Cardiac muscle cell (in vitro differentiated cells and primary cell): Measurements from ENCODE around the gene RFPL4AL1. TPM values are rescaled to one million over a fixed set of nuclear protein-coding genes. Genes with fewer than 3 reads are reported as not detected.

Experiments used
- DNase-seq, 2 donors: peaks; one replicate each; pipeline versions ENCODE4 v3.0.0 to v3.0.0-alpha.2; 2010 to 2017; ENCODE audit warnings: low read depth in 1 of 2, low spot score in 1 of 2
- H3K27ac ChIP-seq: fragments of 200-600 bp; sonication (generic); 2 replicates; pipeline ENCODE4 v1.5.1; 2016
- H3K27me3 ChIP-seq: fragments of 200-600 bp; sonication (generic); 2 replicates; pipeline ENCODE4 v1.6.0; 2016; ENCODE audit warnings: control low read depth
- H3K36me3 ChIP-seq: fragments of 200-600 bp; sonication (generic); 2 replicates; pipeline ENCODE4 v1.5.1; 2016; ENCODE audit warnings: control low read depth
- H3K4me1 ChIP-seq: fragments of 200-600 bp; sonication (generic); 2 replicates; pipeline ENCODE4 v1.8.1; 2017; ENCODE audit warnings: low read depth, mild to moderate bottlenecking, mixed run types
- H3K4me3 ChIP-seq: fragments of 200-600 bp; sonication (generic); 2 replicates; pipeline ENCODE4 v1.5.1; 2016; ENCODE audit warnings: mild to moderate bottlenecking
- H3K9me3 ChIP-seq: fragments of 200-600 bp; sonication (generic); 2 replicates; pipeline ENCODE4 v1.5.1; 2017; ENCODE audit warnings: low read depth, mild to moderate bottlenecking, control low read depth
- polyA plus RNA-seq: library from polyadenylated mRNA; unstranded; fragments of >200 nt; fragmentation: Nextera tagmentation; extraction: Ambion mirVana; gene quantifications from 2 replicates; pipeline ENCODE4 v1.2.1, GENCODE V29; 2016
- total RNA-seq: library from RNA; depleted of rRNA; stranded (reverse); fragments of >200 nt; gene quantifications from 2 replicates; pipeline ENCODE4 v1.2.3, GENCODE V29; 2016
- TF ChIP-seq, protein P1 (sequence below): IDR thresholded peaks from 2 replicates; pipeline ENCODE4 v1.5.1; 2012; ENCODE audit warnings: low read depth, mild to moderate bottlenecking, low read length

The RFPL4AL1 gene
- total and polyA plus RNA-seq, 2 experiments from 2014 or later = not detected

DNA sequence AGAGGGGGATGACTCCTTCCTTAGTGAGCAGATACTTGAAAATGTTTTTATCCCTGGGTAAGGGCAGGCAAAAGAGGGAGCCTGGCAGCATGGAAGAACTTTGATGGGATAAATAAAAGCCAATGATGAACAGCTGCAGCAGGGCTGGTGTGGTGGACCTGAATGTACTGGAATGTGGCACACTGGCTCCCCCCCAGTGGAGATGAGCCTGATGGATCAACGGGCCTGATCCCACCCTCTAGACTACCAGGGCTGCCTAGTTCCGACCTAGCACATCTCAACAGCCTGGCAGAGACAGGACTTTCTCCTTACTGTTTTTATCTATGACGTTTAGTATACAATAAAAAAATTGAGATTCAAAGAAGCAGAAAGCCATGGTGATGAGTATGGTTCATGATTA lies 42.4 kb downstream of the RFPL4AL1 start:
- Histone ChIP-seq H3K4me1 (no peaks in the 10 kb centered on the region), H3K4me3 (no peak overlapping the region), H3K9me3 (no peaks in the 10 kb centered on the region), H3K27me3 (no peaks in the 10 kb centered on the region), H3K36me3 (no peaks in the 10 kb centered on the region), H3K27ac (no peak overlapping the region)
- TF ChIP-seq, protein P1, sequence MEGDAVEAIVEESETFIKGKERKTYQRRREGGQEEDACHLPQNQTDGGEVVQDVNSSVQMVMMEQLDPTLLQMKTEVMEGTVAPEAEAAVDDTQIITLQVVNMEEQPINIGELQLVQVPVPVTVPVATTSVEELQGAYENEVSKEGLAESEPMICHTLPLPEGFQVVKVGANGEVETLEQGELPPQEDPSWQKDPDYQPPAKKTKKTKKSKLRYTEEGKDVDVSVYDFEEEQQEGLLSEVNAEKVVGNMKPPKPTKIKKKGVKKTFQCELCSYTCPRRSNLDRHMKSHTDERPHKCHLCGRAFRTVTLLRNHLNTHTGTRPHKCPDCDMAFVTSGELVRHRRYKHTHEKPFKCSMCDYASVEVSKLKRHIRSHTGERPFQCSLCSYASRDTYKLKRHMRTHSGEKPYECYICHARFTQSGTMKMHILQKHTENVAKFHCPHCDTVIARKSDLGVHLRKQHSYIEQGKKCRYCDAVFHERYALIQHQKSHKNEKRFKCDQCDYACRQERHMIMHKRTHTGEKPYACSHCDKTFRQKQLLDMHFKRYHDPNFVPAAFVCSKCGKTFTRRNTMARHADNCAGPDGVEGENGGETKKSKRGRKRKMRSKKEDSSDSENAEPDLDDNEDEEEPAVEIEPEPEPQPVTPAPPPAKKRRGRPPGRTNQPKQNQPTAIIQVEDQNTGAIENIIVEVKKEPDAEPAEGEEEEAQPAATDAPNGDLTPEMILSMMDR = no peak
- DNase-seq = no peak

DNA sequence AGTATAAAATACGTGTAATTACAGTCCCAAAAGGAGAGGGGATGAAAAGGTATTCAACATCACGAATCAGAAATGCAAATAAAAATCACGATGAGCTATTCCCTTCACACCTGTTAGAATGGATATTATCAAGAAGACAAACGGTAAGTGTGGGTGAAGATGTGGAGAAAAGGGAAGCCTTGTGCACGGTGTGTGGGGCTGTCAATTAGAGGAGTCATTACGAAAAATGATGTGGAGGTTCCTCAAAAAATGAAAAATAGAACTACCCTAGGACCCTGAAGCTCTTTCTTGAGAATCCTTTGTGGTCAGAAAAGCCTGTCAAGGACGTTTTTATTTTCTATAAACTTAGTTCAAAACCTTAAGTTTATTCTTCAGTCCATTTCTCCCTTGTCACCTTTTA lies 43.5 kb downstream of the RFPL4AL1 start:
- Histone ChIP-seq H3K27me3 (no peaks in the 10 kb centered on the region), H3K4me1 (no peaks in the 10 kb centered on the region), H3K9me3 (no peaks in the 10 kb centered on the region), H3K27ac (no peak overlapping the region), H3K36me3 (no peaks in the 10 kb centered on the region), H3K4me3 (no peak overlapping the region)
- no peak for DNase-seq
- TF ChIP-seq, protein P1 = no peak

DNA sequence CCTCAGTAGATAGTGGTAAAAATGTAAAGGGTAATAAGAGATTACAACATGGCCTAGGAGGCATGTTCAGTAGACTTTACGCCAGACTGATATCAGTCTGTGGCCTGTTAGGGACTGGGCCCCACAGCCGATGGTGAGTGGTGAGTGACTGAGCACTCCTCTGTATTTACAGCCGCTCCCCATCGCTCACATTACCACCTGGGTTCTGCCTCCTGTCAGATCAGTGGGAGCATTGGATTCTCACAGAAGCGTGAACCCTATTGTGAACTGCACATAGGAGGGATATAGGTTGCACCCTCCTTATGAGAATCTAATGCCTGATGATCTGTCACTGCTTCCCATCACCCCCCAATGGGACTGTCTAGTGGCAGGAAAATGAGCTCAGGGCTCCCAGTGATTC lies 45.0 kb downstream of the RFPL4AL1 start:
- H3K9me3 ChIP-seq = no peaks in the 10 kb centered on the region
- DNase-seq = no peak
- H3K4me1 ChIP-seq = no peaks in the 10 kb centered on the region
- H3K27me3 ChIP-seq = no peaks in the 10 kb centered on the region
- H3K4me3 ChIP-seq = no peak overlapping the region
- no peaks in the 10 kb centered on the region for H3K36me3 ChIP-seq
- TF ChIP-seq, protein P1 = no peak
- no peak overlapping the region for H3K27ac ChIP-seq

DNA sequence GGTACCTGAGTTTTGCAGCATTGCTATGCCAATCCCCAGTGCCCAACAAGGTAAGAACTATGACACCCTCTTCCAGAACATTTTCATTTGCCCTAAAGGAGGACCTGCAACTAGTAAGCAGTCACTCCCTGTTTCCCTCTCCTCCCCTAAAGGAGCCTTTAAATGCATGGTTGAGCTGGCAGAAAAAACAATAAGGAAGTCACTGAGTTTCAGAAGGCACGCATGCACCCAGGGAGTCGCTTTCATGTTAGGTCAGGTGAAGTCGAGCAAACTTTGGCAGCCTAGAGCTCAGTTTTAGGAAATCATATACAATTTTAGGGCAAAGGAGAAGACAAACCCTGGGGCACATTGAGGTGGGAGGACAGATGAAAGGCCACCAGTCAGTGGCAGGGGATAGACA lies 51.1 kb downstream of the RFPL4AL1 start:
- TF ChIP-seq, protein P1 = no peak
- no peak for DNase-seq
- Histone ChIP-seq H3K9me3 (no peaks in the 10 kb centered on the region), H3K27me3 (no peaks in the 10 kb centered on the region), H3K4me1 (no peaks in the 10 kb centered on the region), H3K27ac (no peak overlapping the region), H3K4me3 (no peak overlapping the region), H3K36me3 (no peaks in the 10 kb centered on the region)

Other genes starting within 250 kb of the RFPL4AL1 start
- 2.4 and 5.3 TPM in 2 replicates for gene SBK2, start 232.0 kb upstream of the RFPL4AL1 start, total RNA-seq
- 6.8 and 7.1 TPM in 2 replicates for gene SBK2, start 232.0 kb upstream of the RFPL4AL1 start, polyA plus RNA-seq
- 0.71 and 0.88 TPM in 2 replicates for gene SBK3, start 223.6 kb upstream of the RFPL4AL1 start, total RNA-seq
- not detected in 2 replicates for gene SBK3, start 223.6 kb upstream of the RFPL4AL1 start, polyA plus RNA-seq
- 10.3 and 13.4 TPM in 2 replicates for gene ZNF579, start 188.3 kb upstream of the RFPL4AL1 start, total RNA-seq
- gene ZNF579, start 188.3 kb upstream of the RFPL4AL1 start, polyA plus RNA-seq = 14.9 and 17.7 TPM in 2 replicates
- gene FIZ1, start 169.6 kb upstream of the RFPL4AL1 start, total RNA-seq = 12.8 and 13.6 TPM in 2 replicates
- 18.7 and 25.3 TPM in 2 replicates for gene FIZ1, start 169.6 kb upstream of the RFPL4AL1 start, polyA plus RNA-seq
- 26.5 and 29.1 TPM in 2 replicates for gene ZNF524, start 168.8 kb upstream of the RFPL4AL1 start, total RNA-seq
- gene ZNF524, start 168.8 kb upstream of the RFPL4AL1 start, polyA plus RNA-seq = 15.9 and 17.3 TPM in 2 replicates
- 7.1 and 11.2 TPM in 2 replicates for gene ZNF865, start 163.5 kb upstream of the RFPL4AL1 start, total RNA-seq
- 1.9 and 2.6 TPM in 2 replicates for gene ZNF865, start 163.5 kb upstream of the RFPL4AL1 start, polyA plus RNA-seq
- gene ZNF784, start 144.6 kb upstream of the RFPL4AL1 start, total RNA-seq = 15.1 and 15.4 TPM in 2 replicates
- gene ZNF784, start 144.6 kb upstream of the RFPL4AL1 start, polyA plus RNA-seq = 13.3 and 14.0 TPM in 2 replicates
- gene ZNF580, start 128.1 kb upstream of the RFPL4AL1 start, total RNA-seq = 78.4 and 84.9 TPM in 2 replicates
- 104 and 124 TPM in 2 replicates for gene ZNF580, start 128.1 kb upstream of the RFPL4AL1 start, polyA plus RNA-seq
- gene ZNF581, start 125.5 kb upstream of the RFPL4AL1 start, total RNA-seq = 28.4 and 42.0 TPM in 2 replicates
- gene ZNF581, start 125.5 kb upstream of the RFPL4AL1 start, polyA plus RNA-seq = 22.3 and 28.7 TPM in 2 replicates
- gene CCDC106, start 120.9 kb upstream of the RFPL4AL1 start, total RNA-seq = 42.4 and 49.2 TPM in 2 replicates
- 40.6 and 43.5 TPM in 2 replicates for gene CCDC106, start 120.9 kb upstream of the RFPL4AL1 start, polyA plus RNA-seq
- gene U2AF2, start 114.1 kb upstream of the RFPL4AL1 start, total RNA-seq = 170 and 187 TPM in 2 replicates
- 13.4 and 16.3 TPM in 2 replicates for gene U2AF2, start 114.1 kb upstream of the RFPL4AL1 start, polyA plus RNA-seq
- gene EPN1, start 93.9 kb upstream of the RFPL4AL1 start, total RNA-seq = 144 and 164 TPM in 2 replicates
- 151 and 173 TPM in 2 replicates for gene EPN1, start 93.9 kb upstream of the RFPL4AL1 start, polyA plus RNA-seq
- gene NLRP9, start 30.7 kb upstream of the RFPL4AL1 start, total RNA-seq = not detected in 2 replicates
- not detected in 2 replicates for gene NLRP9, start 30.7 kb upstream of the RFPL4AL1 start, polyA plus RNA-seq
- not detected in 2 replicates for gene RFPL4A, start 10.0 kb upstream of the RFPL4AL1 start, total RNA-seq
- gene RFPL4A, start 10.0 kb upstream of the RFPL4AL1 start, polyA plus RNA-seq = not detected in 2 replicates
- not detected in 2 replicates for gene NLRP11, start 62.9 kb downstream of the RFPL4AL1 start, total RNA-seq
- gene NLRP11, start 62.9 kb downstream of the RFPL4AL1 start, polyA plus RNA-seq = not detected in 2 replicates
- not detected in 2 replicates for gene NLRP4, start 67.4 kb downstream of the RFPL4AL1 start, total RNA-seq
- gene NLRP4, start 67.4 kb downstream of the RFPL4AL1 start, polyA plus RNA-seq = not detected in 2 replicates
- gene NLRP13, start 163.2 kb downstream of the RFPL4AL1 start, total RNA-seq = not detected in 2 replicates
- gene NLRP13, start 163.2 kb downstream of the RFPL4AL1 start, polyA plus RNA-seq = not detected in 2 replicates
- not detected in 2 replicates for gene NLRP8, start 178.7 kb downstream of the RFPL4AL1 start, total RNA-seq
- gene NLRP8, start 178.7 kb downstream of the RFPL4AL1 start, polyA plus RNA-seq = not detected in 2 replicates
- gene NLRP5, start 217.7 kb downstream of the RFPL4AL1 start, total RNA-seq = not detected in 2 replicates
- not detected in 2 replicates for gene NLRP5, start 217.7 kb downstream of the RFPL4AL1 start, polyA plus RNA-seq